HepG2 (cell line): ENCODE results near the gene CCT5. TPM values are rescaled to one million over a fixed set of nuclear protein-coding genes. Genes with fewer than 3 reads are reported as not detected.
A peak's percentile ranks its signal among the peaks of the same experiment; 100 is the strongest.

ENCODE experiments used
- ATAC-seq: fragments of 200-7000 bp; cut with Tn5 transposase; 3 replicates; pipeline ENCODE4 v1.9.1; 2020; ENCODE audit warnings: mild to moderate bottlenecking, moderate library complexity
- BruUV-seq: library from RNA; stranded (reverse); fragments of 400-500 nt; replicated peaks from 2 replicates; lab custom pipeline; 2021; lab: Mats Ljungman, UMichigan
- CTCF ChIA-PET: fragments of 300-600 bp; formaldehyde crosslinking; extraction: SDS; loops from one replicate; lab custom pipeline; 2021; ENCODE audit warnings: low total read pairs, inconsistent platforms, low intra/inter-chr PET ratio; lab: Yijun Ruan, JAX
- POLR2A ChIA-PET: fragments of 350-600 bp; sonication (Branson Sonifier 250); formaldehyde crosslinking; loops from one replicate; lab custom pipeline; 2020; ENCODE audit warnings: antibody characterized with exemption, inconsistent platforms; lab: Yijun Ruan, JAX
- DNase-seq: peaks from one replicate; pipeline ENCODE4 v3.0.0-alpha.2; 2015; ENCODE audit warnings: low spot score
- FAIRE-seq: peaks from 3 replicates; lab custom pipeline; 2011; peaks lifted over from hg19 to GRCh38; lab: Jason Lieb, UNC
- H2AFZ ChIP-seq: one replicate; pipeline ENCODE4 v1.6.1; 2011; ENCODE audit warnings: low read length, inconsistent platforms
- H3K27ac ChIP-seq: fragments of 300-600 bp; 3 replicates; pipeline ENCODE4 v1.8.0; 2011; ENCODE audit warnings: mixed run types, mild to moderate bottlenecking, mixed read lengths, low read length, inconsistent platforms; ENCODE audit not compliant: insufficient read depth; ENCODE audit errors: extremely low read length
- H3K27me3 ChIP-seq, 2 experiments: fragments of 200-600 bp in 1 of 2; 2 replicates in 1 of 2; 3 replicates in 1 of 2; pipeline versions ENCODE4 v1.6.0 to v1.8.0; 2011; ENCODE audit warnings: low read length in 2 of 2, mild to moderate bottlenecking in 2 of 2, moderate library complexity in 2 of 2, inconsistent platforms in 1 of 2; ENCODE audit not compliant: insufficient read depth in 2 of 2, control insufficient read depth in 1 of 2
- H3K36me3 ChIP-seq, 2 experiments: fragments of 200-600 bp in 1 of 2; replicated peaks in 1 of 2; 2 replicates in 1 of 2; 3 replicates in 1 of 2; pipeline versions ENCODE4 v1.5.1 to v1.8.0; 2011; ENCODE audit warnings: low read length in 2 of 2, inconsistent platforms in 1 of 2; ENCODE audit not compliant: insufficient read depth in 2 of 2, control insufficient read depth in 1 of 2
- H3K4me1 ChIP-seq: 2 replicates; pipeline ENCODE4 v1.5.1; 2012; ENCODE audit warnings: low read length, inconsistent platforms; ENCODE audit not compliant: insufficient read depth
- H3K4me2 ChIP-seq: 2 replicates; pipeline ENCODE4 v1.6.0; 2011; ENCODE audit warnings: low read depth, low read length, inconsistent platforms
- H3K4me3 ChIP-seq, 3 experiments: fragments of 200-600 bp in 1 of 3; sonication (generic), shearing (Covaris generic) in 1 of 3; replicated peaks in 1 of 3; 2 replicates each; pipeline ENCODE4 v1.5.1; 2011 to 2016; ENCODE audit warnings: low read length in 3 of 3, inconsistent platforms in 2 of 3, low read depth in 2 of 3, mild to moderate bottlenecking in 2 of 3, control low read depth in 1 of 3, mixed read lengths in 1 of 3; ENCODE audit not compliant: insufficient read depth in 1 of 3
- H3K79me2 ChIP-seq: one replicate; pipeline ENCODE4 v1.6.1; 2011; ENCODE audit warnings: low read length, inconsistent platforms; ENCODE audit not compliant: insufficient read depth
- H3K9ac ChIP-seq: 2 replicates; pipeline ENCODE4 v1.6.0; 2011; ENCODE audit warnings: mild to moderate bottlenecking, low read depth, low read length, inconsistent platforms; ENCODE audit not compliant: insufficient read depth
- H3K9me3 ChIP-seq: 2 replicates; pipeline ENCODE4 v1.5.1; 2012; ENCODE audit warnings: mild to moderate bottlenecking, low read length
- H4K20me1 ChIP-seq: 2 replicates; pipeline ENCODE4 v1.6.0; 2011; ENCODE audit warnings: inconsistent platforms, mild to moderate bottlenecking, low read length, moderate library complexity; ENCODE audit not compliant: insufficient read depth
- CCDC6 ChIP-seq: sonication (generic); formaldehyde crosslinking; IDR thresholded peaks from 2 replicates; pipeline ENCODE4 v1.8.1; 2022; ENCODE audit warnings: mild to moderate bottlenecking, missing genetic modification reagents, moderate library complexity
- CTCF ChIP-seq: sonication (generic); formaldehyde crosslinking; IDR thresholded peaks from 2 replicates; pipeline ENCODE4 v1.5.0; 2020; ENCODE audit warnings: mild to moderate bottlenecking, missing genetic modification reagents, moderate library complexity
- FOXA3 ChIP-seq: IDR thresholded peaks from 2 replicates; pipeline ENCODE4 v1.6.1; 2016; ENCODE audit warnings: missing genetic modification reagents, missing compliant biosample characterization
- FUBP1 ChIP-seq: sonication (generic); formaldehyde crosslinking; IDR thresholded peaks from 2 replicates; pipeline ENCODE4 v1.5.1; 2020; ENCODE audit warnings: missing genetic modification reagents, mild to moderate bottlenecking, borderline replicate concordance
- MTA3 ChIP-seq: sonication (generic); formaldehyde crosslinking; IDR thresholded peaks from 2 replicates; pipeline ENCODE4 v1.4.0; 2020; ENCODE audit warnings: missing genetic modification reagents
- MTF2 ChIP-seq: sonication (generic); formaldehyde crosslinking; IDR thresholded peaks from 2 replicates; pipeline ENCODE4 v1.5.0; 2020; ENCODE audit warnings: missing genetic modification reagents, borderline replicate concordance
- NBN ChIP-seq: fragments of 450-650 bp; conservative IDR thresholded peaks from 2 replicates; pipeline ENCODE4 v1.6.1; 2017
- NFYC ChIP-seq: IDR thresholded peaks from 2 replicates; pipeline ENCODE4 v1.6.1; 2016; ENCODE audit warnings: missing genetic modification reagents, missing compliant biosample characterization
- RAD21 ChIP-seq: fragments of 450-650 bp; formaldehyde crosslinking; IDR thresholded peaks from 2 replicates; pipeline ENCODE4 v1.5.0; 2020; ENCODE audit warnings: mild to moderate bottlenecking
- ZNF264 ChIP-seq: sonication (generic); formaldehyde crosslinking; IDR thresholded peaks from 2 replicates; pipeline ENCODE4 v1.4.0; 2020; ENCODE audit warnings: missing genetic modification reagents
- ZNF451 ChIP-seq: sonication (generic); formaldehyde crosslinking; IDR thresholded peaks from 2 replicates; pipeline ENCODE4 v1.5.0; 2020; ENCODE audit warnings: mild to moderate bottlenecking, missing genetic modification reagents
- ZNF496 ChIP-seq: sonication (generic); formaldehyde crosslinking; IDR thresholded peaks from 2 replicates; pipeline ENCODE4 v1.8.1; 2023; ENCODE audit warnings: mild to moderate bottlenecking, moderate library complexity, missing genetic modification reagents; ENCODE audit not compliant: insufficient replicate concordance
- ZNF891 ChIP-seq: sonication (generic); formaldehyde crosslinking; IDR thresholded peaks from 2 replicates; pipeline ENCODE4 v1.5.0; 2020; ENCODE audit warnings: mild to moderate bottlenecking, missing genetic modification reagents
- WGBS: methylation state at CpG from one replicate; pipeline ENCODE4 v1.1.6; 2017; ENCODE audit warnings: low lambda C conversion rate; 5-methylcytosine and 5-hydroxymethylcytosine counted together
- in situ Hi-C: cut with HindIII; loops from 2 replicates; pipeline ENCODE4 v1.10.0; 2017; ENCODE audit warnings: low pct_unique_long_range_greater_than_20kb; ENCODE audit not compliant: extremely low pct_ligation_motif_present
- intact Hi-C: fragments of 100-400 bp; cut with micrococcal nuclease; formaldehyde crosslinking; loops from one replicate; pipeline ENCODE4 v1.10.0; 2022; ENCODE audit not compliant: unreplicated experiment
- polyA plus RNA-seq, 8 experiments: library from polyadenylated mRNA; depleted of rRNA in 3 of 8; stranded (reverse) in 7 of 8; unstranded in 1 of 8; fragments of >200 nt; fragmentation: Illumina TruSeq in 4 of 8; extraction: Trizol in 4 of 8; gene quantifications; 2 replicates each; pipeline versions ENCODE4 v1.2.1 to v1.2.3, GENCODE V29; 2011 to 2016; ENCODE audit warnings: low read depth in 4 of 8, missing spikeins in 1 of 8, mixed read lengths in 1 of 8; ENCODE audit not compliant: insufficient read depth in 1 of 8
- total RNA-seq, 5 experiments: library from RNA; depleted of rRNA; stranded (reverse); fragments of >200 nt; fragmentation: Illumina TruSeq; extraction: Trizol; gene quantifications; 2 replicates each; pipeline ENCODE4 v1.2.3, GENCODE V29; 2016; ENCODE audit warnings: low read depth in 1 of 5
- TF ChIP-seq, protein P1 (sequence below): sonication (generic); formaldehyde crosslinking; IDR thresholded peaks from 2 replicates; pipeline ENCODE4 v1.4.0; 2020; ENCODE audit warnings: missing genetic modification reagents

Gene CCT5
- total and polyA plus RNA-seq, 2 of the 13 experiments (the other 11 are each of a cell fraction or from before 2014, with no cell fraction given): 319 to 708 TPM

- Histone ChIP-seq H2AFZ (no peak overlapping the region), H3K27me3 (no peaks in the 10 kb centered on the region; a peak in 1 of 5 replicates), H3K4me2 (no peak overlapping the region), H3K4me1 (peaks cover 59% of the 10 kb centered on the region), H3K27ac (no peak overlapping the region), H4K20me1 (no peaks in the 10 kb centered on the region), H3K36me3 (no peaks in the 10 kb centered on the region), H3K9me3 (no peaks in the 10 kb centered on the region), H3K9ac (no peak overlapping the region), H3K79me2 (peaks cover 2% of the 10 kb centered on the region), H3K4me3 (no peak overlapping the region)
- ATAC-seq (peak; percentile 54), FAIRE-seq (no peak), DNase-seq (no peak)
- in situ Hi-C loops: no loop called here
- TF ChIP-seq ZNF891 (CRISPR knock-in tag): no peak
- TF ChIP-seq RAD21 (CRISPR knock-in tag): peak; percentile 13; the same call in 1 of the 2 replicates
- TF ChIP-seq CTCF: peak; percentile 12; the same call in 1 of the 2 replicates
- 93% methylated on average over 4 of the region's 5 CpGs for WGBS
- CTCF ChIA-PET: no interaction called here
- BruUV-seq: no TSS peak
- POLR2A ChIA-PET: interaction anchor here (1.5 kb wide), 1 partner anchor 49 kb away, joined by 6 read pairs; the partner anchor contains the start of gene MARCHF6
- intact Hi-C loops: no loop called here
These were observed 54.9 kb downstream of the CCT5 start for GRCh38 chr5:10304932-10305331.

DNA sequence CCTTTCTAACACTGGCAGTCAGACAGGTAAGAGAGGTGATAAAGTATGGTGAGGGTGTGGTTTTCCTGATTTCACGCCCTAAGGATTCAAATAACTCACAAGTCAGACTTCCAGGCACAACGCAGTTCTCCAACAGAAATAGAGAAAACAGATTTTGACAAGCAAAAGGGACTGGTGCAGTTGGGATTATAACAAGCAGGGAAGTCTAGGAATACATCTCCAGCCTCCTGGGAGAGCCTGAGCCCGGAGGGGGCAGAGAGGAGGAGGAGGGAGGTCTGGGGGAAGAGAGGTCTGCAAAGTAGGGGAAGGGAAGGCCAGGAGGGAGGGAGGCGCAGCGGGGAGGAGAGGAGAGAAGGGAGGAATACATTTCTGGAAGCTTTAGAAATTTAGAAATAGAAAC is 56.0 kb downstream of the CCT5 start:
- ATAC-seq (no peak), DNase-seq (no peak), FAIRE-seq (no peak)
- no peaks in the 10 kb centered on the region for H4K20me1 ChIP-seq
- H3K4me1 ChIP-seq: peaks cover 71% of the 10 kb centered on the region
- in situ Hi-C loops (no loop called here), intact Hi-C loops (no loop called here)
- H3K27ac ChIP-seq: no peak overlapping the region
- ChIA-PET POLR2A (interaction anchor here (1.9 kb wide), 1 partner anchor 47 kb away, joined by 6 read pairs; the partner anchor contains the start of gene MARCHF6), CTCF (no interaction called here)
- H3K4me3 ChIP-seq: peak overlapping the region in 2 of 3 experiments; percentile 85 to 92; a peak in 5 of 6 replicates
- no peaks in the 10 kb centered on the region; a peak in 1 of 5 replicates for H3K27me3 ChIP-seq
- H3K9me3 ChIP-seq: no peaks in the 10 kb centered on the region
- no peak overlapping the region for H2AFZ ChIP-seq
- H3K4me2 ChIP-seq: peak overlapping the region; percentile 92
- no TSS peak for BruUV-seq
- peak overlapping the region; percentile 78 for H3K9ac ChIP-seq
- 79% methylated on average over 5 of the region's 5 CpGs for WGBS
- H3K79me2 ChIP-seq: peaks cover 2% of the 10 kb centered on the region
- H3K36me3 ChIP-seq: no peaks in the 10 kb centered on the region
- TF ChIP-seq MTF2 (CRISPR knock-in tag): no peak
- TF ChIP-seq FUBP1 (CRISPR knock-in tag): no peak
- no peak for TF ChIP-seq ZNF451 (CRISPR knock-in tag)
- TF ChIP-seq FOXA3 (CRISPR knock-in tag): no peak
- TF ChIP-seq, protein P1, sequence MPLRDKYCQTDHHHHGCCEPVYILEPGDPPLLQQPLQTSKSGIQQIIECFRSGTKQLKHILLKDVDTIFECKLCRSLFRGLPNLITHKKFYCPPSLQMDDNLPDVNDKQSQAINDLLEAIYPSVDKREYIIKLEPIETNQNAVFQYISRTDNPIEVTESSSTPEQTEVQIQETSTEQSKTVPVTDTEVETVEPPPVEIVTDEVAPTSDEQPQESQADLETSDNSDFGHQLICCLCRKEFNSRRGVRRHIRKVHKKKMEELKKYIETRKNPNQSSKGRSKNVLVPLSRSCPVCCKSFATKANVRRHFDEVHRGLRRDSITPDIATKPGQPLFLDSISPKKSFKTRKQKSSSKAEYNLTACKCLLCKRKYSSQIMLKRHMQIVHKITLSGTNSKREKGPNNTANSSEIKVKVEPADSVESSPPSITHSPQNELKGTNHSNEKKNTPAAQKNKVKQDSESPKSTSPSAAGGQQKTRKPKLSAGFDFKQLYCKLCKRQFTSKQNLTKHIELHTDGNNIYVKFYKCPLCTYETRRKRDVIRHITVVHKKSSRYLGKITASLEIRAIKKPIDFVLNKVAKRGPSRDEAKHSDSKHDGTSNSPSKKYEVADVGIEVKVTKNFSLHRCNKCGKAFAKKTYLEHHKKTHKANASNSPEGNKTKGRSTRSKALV (CRISPR knock-in tag): no peak
- TF ChIP-seq MTA3 (CRISPR knock-in tag): no peak
- no peak for TF ChIP-seq NBN
- TF ChIP-seq ZNF264 (CRISPR knock-in tag): no peak
- TF ChIP-seq CCDC6 (CRISPR knock-in tag): no peak
- TF ChIP-seq ZNF496 (CRISPR knock-in tag): no peak
- TF ChIP-seq NFYC (CRISPR knock-in tag): no peak
